HG03565 (cell line): ENCODE results near the gene CUL9.

ENCODE experiments used
- ATAC-seq: cut with Tn5 transposase; IDR thresholded peaks from one replicate; pipeline ENCODE4 v1.9.1; 2021; ENCODE audit warnings: mild to moderate bottlenecking, moderate library complexity; ENCODE audit not compliant: unreplicated experiment

CUL9 gene

DNA sequence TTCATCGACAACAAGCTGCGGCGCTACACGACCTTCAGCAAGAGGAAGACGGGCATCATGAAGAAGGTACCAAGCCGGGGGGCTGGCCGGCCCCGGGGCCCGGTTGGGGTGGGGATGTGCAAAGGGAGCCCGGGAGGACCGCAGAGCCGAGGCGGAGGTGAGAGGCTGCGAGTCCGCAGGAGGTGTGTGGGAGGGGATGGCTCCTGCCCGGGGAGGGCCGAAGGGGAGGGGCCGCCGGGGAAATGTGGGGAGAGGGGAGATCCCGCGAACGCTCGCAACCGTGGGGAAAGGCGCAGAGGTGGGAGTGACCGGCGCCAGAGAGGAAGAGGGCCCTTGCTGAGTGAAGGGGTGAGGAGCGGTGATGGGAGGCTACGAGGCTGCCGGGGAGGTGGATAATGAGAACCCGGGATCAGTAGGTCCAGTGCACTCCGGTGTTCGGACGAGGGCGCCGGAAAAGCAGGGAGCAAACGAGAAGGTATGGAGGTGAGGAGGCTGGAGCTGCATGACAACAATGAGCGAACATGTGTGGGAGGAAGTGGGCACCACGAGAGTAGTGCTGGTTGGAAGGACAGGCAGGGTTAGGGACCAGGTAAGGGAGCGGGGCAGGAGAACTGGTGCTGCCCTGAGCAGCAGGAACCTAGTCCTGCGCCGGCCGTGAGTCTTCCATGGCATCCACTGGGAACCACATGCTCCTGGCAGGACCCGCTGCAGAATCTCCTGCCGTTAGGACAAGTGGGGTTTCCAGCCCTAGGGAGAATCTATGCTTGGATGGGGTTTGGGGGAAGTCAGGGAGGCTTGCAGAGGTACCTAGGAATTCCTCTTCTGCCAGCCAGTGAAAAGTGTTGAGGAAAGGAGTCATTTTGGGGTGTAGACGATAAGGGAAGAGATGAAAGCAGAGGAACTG, 9.6 kb upstream of the CUL9 start:
- ATAC-seq, result no peak

DNA sequence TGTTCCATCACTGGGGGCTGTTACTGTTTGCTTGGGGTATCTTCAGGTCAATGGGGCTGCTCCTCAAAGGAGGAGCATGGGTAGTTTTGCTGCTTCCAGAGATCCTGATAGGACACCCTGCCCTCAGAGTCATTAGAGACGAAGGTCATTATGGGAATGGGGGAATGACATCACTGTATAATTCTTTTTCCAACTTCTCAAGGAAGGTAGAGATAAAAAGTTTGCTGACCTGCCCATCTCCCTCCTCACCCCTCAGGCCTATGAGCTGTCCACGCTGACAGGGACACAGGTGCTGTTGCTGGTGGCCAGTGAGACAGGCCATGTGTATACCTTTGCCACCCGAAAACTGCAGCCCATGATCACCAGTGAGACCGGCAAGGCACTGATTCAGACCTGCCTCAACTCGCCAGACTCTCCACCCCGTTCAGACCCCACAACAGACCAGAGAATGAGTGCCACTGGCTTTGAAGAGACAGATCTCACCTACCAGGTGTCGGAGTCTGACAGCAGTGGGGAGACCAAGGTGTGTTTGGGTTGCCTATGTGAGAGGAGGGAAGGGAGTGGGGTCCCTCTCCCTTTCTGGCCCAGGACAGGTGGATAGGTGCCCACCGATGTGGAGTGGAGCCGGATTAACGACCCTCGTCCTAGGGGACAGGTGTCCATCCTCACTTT, 8.3 kb upstream of the CUL9 start:
- ATAC-seq, result no peak

DNA sequence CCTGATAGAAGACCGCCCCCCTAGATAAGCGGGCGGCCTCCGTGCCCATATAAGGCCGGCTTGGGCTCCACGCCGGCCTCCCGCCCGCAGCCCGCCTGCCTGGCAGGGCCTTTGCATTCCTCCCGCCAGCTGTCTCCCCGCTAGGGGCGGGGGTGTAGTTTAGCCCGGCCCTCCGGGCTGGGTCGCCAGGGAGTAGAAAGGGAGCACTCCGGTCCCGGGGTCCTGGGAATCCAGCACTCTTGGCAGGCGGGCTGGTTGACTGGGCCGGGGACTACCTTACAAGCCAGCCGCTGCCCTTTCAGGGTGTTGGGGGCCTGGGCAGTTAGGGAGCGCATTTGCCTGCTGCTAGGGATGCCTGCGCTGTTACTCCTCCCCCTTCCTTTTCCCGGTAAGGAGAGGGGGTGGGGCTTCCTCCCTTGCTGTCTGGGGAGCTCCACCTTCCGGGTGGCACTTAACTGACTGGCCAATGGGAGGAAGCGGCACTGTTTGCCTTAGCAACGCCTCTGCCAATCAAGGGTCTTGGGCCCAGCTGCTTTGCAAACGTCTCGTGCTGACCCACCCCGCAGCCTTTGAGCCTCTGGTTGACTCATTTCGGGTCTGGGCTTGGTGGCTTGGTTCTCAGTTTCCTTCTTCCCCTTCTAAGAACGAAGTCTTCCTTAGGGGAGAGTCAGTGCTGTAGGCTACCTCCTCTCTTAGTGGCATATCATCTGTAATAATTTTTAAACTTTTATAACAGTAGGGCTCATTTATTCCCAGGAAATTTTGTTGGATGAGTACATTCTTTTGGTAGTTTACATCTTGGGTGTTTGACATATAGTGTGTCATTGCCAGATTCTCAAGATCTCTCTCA, 7.5 kb upstream of the CUL9 start:
- ATAC-seq, result peak; percentile 52

GRCh38 chr6:43175676-43176422, 6.1 kb upstream of the CUL9 start:
- no peak for ATAC-seq

DNA sequence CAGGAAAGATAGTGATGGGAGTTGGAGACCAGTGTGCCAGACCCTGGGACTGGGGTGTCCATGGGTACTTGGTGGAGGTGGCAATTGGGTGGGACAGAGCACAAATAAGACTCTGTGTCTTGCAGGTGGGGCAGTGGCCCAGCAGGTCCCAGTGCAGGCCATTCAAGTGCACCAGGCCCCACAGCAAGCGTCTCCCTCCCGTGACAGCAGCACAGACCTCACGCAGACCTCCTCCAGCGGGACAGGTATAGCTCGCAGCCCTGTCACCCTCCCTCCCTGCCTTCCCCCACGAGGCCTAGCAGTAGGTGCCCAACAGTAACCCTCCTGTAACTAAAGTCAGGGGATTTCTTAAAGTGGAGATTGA, 5.6 kb upstream of the CUL9 start:
- no peak for ATAC-seq

DNA sequence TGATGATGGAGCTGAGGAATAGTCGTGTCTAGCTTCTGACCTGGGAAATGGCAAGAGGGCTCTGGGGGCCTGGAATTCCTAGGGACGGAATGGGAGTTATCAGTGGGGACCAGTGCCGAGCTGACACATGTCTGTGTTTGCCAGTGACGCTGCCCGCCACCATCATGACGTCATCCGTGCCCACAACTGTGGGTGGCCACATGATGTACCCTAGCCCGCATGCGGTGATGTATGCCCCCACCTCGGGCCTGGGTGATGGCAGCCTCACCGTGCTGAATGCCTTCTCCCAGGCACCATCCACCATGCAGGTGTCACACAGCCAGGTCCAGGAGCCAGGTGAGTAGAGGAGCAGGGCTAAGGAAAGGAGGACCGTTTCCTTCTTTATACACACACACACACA, 3.8 kb upstream of the CUL9 start:
- ATAC-seq, result no peak

DNA sequence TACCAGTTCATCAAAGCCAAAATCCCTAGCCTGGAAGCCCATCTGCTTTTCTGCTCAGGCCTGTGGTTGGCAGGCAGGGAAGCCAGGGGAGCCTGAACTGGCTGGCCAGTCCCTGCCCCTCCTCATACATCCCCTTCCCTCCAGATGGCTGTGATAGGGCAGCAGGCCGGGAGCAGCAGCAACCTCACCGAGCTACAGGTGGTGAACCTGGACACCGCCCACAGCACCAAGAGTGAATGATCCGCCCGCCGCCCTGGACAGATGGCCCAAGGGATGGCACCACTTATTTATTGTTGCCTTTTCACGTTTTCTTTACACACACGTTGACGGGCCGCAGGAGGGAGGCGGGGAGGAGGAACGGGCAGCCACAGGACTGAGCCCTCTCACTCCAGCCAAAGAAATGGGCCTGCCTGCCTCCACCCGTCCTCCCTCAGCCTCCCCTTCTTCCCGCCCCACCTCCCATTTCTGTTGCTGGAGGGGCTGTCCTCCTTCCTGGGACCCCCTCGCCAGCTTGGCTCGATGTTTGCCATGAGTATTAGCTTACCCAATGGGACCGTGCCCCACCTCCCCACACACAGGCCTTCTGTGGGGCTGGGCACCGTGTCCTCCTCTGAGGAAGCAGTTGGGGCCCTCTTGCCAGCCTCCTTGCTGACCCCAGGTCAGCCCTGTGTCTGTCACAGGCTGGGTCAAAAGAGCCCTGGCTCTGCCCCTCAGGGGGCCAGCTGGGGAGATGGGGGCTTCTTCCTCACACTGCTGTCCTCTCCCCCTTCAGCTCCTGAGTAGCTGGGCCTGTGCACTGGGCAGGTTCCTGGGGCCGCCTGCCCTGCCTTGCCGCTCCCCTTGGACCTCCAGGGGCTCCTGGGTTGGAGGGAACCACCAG, 2.8 kb upstream of the CUL9 start:
- ATAC-seq, result no peak

GRCh38 chr6:43180058-43180457, 1.9 kb upstream of the CUL9 start:
- no peak for ATAC-seq

GRCh38 chr6:43180985-43181384, 1.0 kb upstream of the CUL9 start:
- ATAC-seq, result no peak

GRCh38 chr6:43181621-43181941, 415 bp upstream of the CUL9 start:
- ATAC-seq, result no peak

DNA sequence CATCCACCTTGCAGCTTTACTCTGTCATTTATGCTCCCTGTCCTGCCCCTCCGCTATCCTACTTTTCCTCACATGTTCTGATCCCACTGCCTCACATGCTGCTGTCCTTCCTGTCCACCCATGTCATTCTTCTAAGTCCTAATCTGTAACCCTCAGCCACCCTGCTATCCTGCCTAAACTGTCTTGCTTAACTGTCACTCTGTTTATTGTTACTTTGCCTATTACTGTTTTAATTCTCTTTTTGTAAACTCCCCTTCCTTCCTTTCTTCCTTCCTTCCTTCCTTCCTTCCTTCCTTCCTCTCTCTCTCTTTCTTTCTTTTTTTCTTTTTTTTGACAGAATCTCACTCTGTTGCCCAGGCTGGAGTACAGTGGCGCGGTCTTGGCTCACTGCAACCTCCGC, 1.4 kb downstream of the CUL9 start:
- no peak for ATAC-seq

DNA sequence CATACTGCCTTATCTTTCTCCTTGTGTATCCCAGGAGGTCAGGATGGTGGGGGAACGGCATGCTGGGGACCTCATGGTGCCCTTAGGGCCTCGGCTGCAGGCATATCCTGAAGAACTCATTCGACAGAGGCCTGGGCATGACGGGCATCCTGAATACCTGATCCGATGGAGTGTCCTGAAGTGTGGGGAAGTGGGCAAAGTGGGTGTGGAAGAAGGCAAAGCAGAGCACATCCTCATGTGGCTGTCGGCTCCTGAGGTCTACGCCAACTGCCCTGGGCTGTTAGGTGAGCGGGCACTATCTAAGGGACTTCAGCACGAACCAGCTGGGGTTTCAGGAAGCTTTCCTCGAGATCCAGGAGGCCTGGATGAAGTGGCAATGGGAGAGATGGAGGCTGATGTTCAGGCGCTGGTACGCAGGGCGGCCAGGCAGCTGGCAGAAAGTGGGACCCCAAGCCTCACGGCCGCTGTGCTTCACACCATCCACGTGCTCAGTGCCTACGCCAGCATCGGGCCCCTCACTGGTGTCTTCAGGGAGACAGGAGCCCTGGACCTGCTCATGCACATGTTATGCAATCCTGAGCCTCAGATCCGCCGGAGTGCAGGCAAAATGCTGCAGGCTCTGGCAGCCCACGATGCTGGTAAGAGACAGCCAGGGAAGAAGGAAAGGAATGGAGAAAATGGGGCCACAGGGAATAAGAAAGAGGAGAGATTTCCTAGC, 2.4 kb downstream of the CUL9 start:
- no peak for ATAC-seq

- ATAC-seq, result no peak
These were observed 3.5 kb downstream of the CUL9 start for GRCh38 chr6:43185391-43185985.

GRCh38 chr6:43186019-43186418, 4.0 kb downstream of the CUL9 start:
- no peak for ATAC-seq

DNA sequence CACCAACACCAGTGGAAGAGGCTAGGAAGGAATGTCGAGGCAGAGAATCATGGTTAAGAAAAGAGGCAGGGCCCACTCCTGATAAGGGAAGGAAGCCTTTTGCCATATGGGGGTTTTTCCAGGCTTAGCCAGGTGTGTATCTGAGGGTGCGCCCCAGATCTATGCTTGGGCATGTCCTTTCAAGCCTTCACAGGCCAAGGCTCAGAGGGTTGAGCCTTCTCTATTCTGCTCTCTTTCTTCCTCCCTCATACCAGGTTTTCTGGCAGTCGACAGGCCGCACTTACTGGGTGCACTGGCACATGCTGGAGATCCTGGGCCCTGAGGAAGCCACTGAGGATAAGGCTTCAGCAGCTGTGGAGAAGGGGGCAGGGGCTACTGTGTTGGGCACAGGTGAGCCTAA, 4.7 kb downstream of the CUL9 start:
- no peak for ATAC-seq

GRCh38 chr6:43187821-43188220, 5.8 kb downstream of the CUL9 start:
- no peak for ATAC-seq

- no peak for ATAC-seq
These were observed 6.4 kb downstream of the CUL9 start for GRCh38 chr6:43188426-43188825.

- ATAC-seq, result no peak
These were observed 7.8 kb downstream of the CUL9 start for GRCh38 chr6:43189776-43190304.

DNA sequence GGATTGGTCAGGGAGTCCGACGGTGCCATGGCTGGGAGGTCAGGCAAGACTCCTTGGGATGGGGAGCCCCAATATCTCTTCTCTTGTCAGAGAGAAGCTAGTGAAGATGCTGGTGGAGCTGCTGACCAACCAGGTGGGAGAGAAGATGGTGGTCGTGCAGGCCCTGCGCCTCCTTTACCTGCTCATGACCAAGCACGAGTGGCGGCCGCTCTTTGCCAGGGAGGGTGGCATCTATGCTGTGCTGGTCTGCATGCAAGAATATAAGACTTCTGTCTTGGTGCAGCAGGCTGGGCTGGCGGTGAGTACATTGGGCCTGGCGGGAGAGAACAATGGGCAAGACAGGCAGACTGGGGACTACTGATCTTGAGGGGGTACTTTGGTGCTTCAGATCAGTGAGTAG, 10.9 kb downstream of the CUL9 start:
- ATAC-seq, result no peak
